ENCODE results near the gene KCNQ1. TPM values are rescaled to one million over a fixed set of nuclear protein-coding genes. Genes with fewer than 3 reads are reported as not detected.

The KCNQ1 gene
- polyA plus RNA-seq, 1 donor (not counting 4 experiments of a cell fraction or from before 2014, with no cell fraction given) = not detected

DNA sequence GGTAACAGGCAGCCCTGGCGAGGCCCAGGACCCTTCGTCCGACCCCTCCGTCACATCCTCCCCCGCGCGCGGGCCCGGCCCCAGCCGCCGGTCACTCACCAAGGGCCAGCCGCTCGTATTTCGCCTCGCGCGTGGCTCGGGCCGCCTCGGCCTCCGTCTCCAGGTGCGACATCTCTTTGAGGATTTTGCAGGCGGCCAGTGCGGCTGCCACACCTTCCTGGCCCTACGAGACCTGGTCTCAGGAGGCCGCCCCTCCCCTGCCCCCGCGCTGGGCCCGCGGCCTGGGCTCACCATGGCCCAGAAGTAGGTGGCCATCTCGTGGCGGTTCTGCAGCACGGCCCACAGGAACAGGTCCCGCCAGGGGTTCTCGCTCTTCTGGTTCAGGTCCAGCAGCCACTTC lies 30.2 kb upstream of the KCNQ1 start:
- DNase-seq (ENCODE audit: low read depth, low spot score) (no peak), FAIRE-seq (no peak)
- H3K4me1 ChIP-seq (ENCODE audit: control insufficient read depth, extremely low read depth, insufficient read depth, low read length) = no peaks in the 10 kb centered on the region
- no peaks in the 10 kb centered on the region for H3K36me3 ChIP-seq (ENCODE audit: control insufficient read depth in 2 of 2, extremely low read depth in 1 of 2, insufficient read depth in 2 of 2, low read length in 2 of 2)
- H3K9me1 ChIP-seq (ENCODE audit: control insufficient read depth, extremely low read depth, insufficient read depth, low read length) = no peaks in the 10 kb centered on the region
- TF ChIP-seq, protein P1, sequence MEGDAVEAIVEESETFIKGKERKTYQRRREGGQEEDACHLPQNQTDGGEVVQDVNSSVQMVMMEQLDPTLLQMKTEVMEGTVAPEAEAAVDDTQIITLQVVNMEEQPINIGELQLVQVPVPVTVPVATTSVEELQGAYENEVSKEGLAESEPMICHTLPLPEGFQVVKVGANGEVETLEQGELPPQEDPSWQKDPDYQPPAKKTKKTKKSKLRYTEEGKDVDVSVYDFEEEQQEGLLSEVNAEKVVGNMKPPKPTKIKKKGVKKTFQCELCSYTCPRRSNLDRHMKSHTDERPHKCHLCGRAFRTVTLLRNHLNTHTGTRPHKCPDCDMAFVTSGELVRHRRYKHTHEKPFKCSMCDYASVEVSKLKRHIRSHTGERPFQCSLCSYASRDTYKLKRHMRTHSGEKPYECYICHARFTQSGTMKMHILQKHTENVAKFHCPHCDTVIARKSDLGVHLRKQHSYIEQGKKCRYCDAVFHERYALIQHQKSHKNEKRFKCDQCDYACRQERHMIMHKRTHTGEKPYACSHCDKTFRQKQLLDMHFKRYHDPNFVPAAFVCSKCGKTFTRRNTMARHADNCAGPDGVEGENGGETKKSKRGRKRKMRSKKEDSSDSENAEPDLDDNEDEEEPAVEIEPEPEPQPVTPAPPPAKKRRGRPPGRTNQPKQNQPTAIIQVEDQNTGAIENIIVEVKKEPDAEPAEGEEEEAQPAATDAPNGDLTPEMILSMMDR (optimal IDR thresholded peaks at IDR 0.05 in 1 of 3, IDR thresholded peaks at IDR 0.05 in 1 of 3, conservative IDR thresholded peaks at IDR 0.05 in 1 of 3; ENCODE audit: extremely low read depth in 1 of 3, insufficient read depth in 2 of 3, low read length in 3 of 3) = no peak
- TF ChIP-seq EZH2 (IDR thresholded peaks at IDR 0.05; ENCODE audit: low read length) = no peak
- no peaks in the 10 kb centered on the region for H3K79me2 ChIP-seq (ENCODE audit: control insufficient read depth, insufficient read depth, low read length)
- no peak overlapping the region for H3K27ac ChIP-seq (ENCODE audit: control insufficient read depth, insufficient read depth, low read length)
- no peaks in the 10 kb centered on the region for H4K20me1 ChIP-seq (ENCODE audit: control insufficient read depth, extremely low read depth, insufficient read depth, low read length)
- dilution Hi-C loops (cut with MboI; ENCODE audit: extremely low pct_ligation_motif_present, low sequenced_read_pairs) = no loop called here
- no peak overlapping the region for H3K4me3 ChIP-seq (ENCODE audit: control insufficient read depth in 2 of 3, extremely low read depth in 1 of 3, insufficient read depth in 2 of 3, low read depth in 1 of 3, low read length in 3 of 3)
- no peaks in the 10 kb centered on the region for H3K9me3 ChIP-seq (ENCODE audit: control insufficient read depth, low read depth, low read length)
- H3K9ac ChIP-seq (ENCODE audit: control insufficient read depth, extremely low read depth, insufficient read depth, low read length) = no peak overlapping the region
- H3K4me2 ChIP-seq (ENCODE audit: control insufficient read depth, extremely low read depth, insufficient read depth, low read depth, low read length) = no peak overlapping the region
- H2AFZ ChIP-seq (ENCODE audit: control insufficient read depth, low read length) = no peak overlapping the region
- no peaks in the 10 kb centered on the region for H3K27me3 ChIP-seq (ENCODE audit: control insufficient read depth, extremely low read depth, insufficient read depth, low read length)

DNA sequence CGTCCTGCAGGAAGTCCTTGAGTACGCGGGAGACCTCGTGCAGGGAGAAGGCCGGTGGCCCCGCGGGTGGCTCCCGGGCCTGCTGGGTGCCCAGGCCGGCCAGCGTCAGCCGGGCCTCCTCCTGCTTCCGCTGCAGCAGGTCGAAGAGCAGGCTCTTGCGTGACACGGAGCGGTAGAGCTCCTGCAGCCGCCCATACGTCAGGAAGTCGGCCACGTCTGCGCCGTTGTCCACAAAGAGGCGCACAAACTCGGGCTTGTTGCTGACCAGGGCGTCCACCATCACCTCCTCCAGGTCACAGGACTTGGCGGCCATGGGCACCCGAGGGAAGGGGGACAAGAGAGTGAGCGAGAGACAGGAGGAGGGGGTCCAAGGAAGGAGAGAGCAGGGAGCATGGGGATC lies 29.6 kb upstream of the KCNQ1 start:
- Histone ChIP-seq H2AFZ (ENCODE audit: control insufficient read depth, low read length) (no peak overlapping the region), H3K79me2 (ENCODE audit: control insufficient read depth, insufficient read depth, low read length) (no peaks in the 10 kb centered on the region), H3K27ac (ENCODE audit: control insufficient read depth, insufficient read depth, low read length) (no peak overlapping the region), H3K4me3 (ENCODE audit: control insufficient read depth in 2 of 3, extremely low read depth in 1 of 3, insufficient read depth in 2 of 3, low read depth in 1 of 3, low read length in 3 of 3) (no peak overlapping the region), H3K9me1 (ENCODE audit: control insufficient read depth, extremely low read depth, insufficient read depth, low read length) (no peaks in the 10 kb centered on the region), H3K4me1 (ENCODE audit: control insufficient read depth, extremely low read depth, insufficient read depth, low read length) (no peaks in the 10 kb centered on the region), H4K20me1 (ENCODE audit: control insufficient read depth, extremely low read depth, insufficient read depth, low read length) (no peaks in the 10 kb centered on the region), H3K9me3 (ENCODE audit: control insufficient read depth, low read depth, low read length) (no peaks in the 10 kb centered on the region), H3K36me3 (ENCODE audit: control insufficient read depth in 2 of 2, extremely low read depth in 1 of 2, insufficient read depth in 2 of 2, low read length in 2 of 2) (no peaks in the 10 kb centered on the region), H3K9ac (ENCODE audit: control insufficient read depth, extremely low read depth, insufficient read depth, low read length) (no peak overlapping the region), H3K27me3 (ENCODE audit: control insufficient read depth, extremely low read depth, insufficient read depth, low read length) (no peaks in the 10 kb centered on the region), H3K4me2 (ENCODE audit: control insufficient read depth, extremely low read depth, insufficient read depth, low read depth, low read length) (no peak overlapping the region)
- TF ChIP-seq, protein P1 (optimal IDR thresholded peaks at IDR 0.05 in 1 of 3, IDR thresholded peaks at IDR 0.05 in 1 of 3, conservative IDR thresholded peaks at IDR 0.05 in 1 of 3; ENCODE audit: extremely low read depth in 1 of 3, insufficient read depth in 2 of 3, low read length in 3 of 3) = no peak
- TF ChIP-seq EZH2 (IDR thresholded peaks at IDR 0.05; ENCODE audit: low read length) = no peak
- DNase-seq (ENCODE audit: low read depth, low spot score) (no peak), FAIRE-seq (no peak)
- dilution Hi-C loops (cut with MboI; ENCODE audit: extremely low pct_ligation_motif_present, low sequenced_read_pairs) = no loop called here

Data from keratinocyte (primary cell).